Adipocyte (in vitro differentiated cells): Measurements from ENCODE around the gene KAZALD1.

Source experiments
- DNase-seq: peaks from one replicate; pipeline ENCODE4 v3.0.0-alpha.2; 2015; ENCODE audit warnings: low read depth
- H3K27me3 ChIP-seq: replicated peaks from 2 replicates; pipeline ENCODE4 v1.7.0; 2013; ENCODE audit warnings: mild to moderate bottlenecking, low read length, moderate library complexity; ENCODE audit not compliant: control insufficient read depth, insufficient read depth
- H3K36me3 ChIP-seq: 2 replicates; pipeline ENCODE4 v1.7.0; 2013; ENCODE audit warnings: low read length, mild to moderate bottlenecking, moderate library complexity; ENCODE audit not compliant: control insufficient read depth, insufficient read depth, severe bottlenecking
- H3K4me1 ChIP-seq: 2 replicates; pipeline ENCODE4 v1.7.0; 2013; ENCODE audit warnings: mild to moderate bottlenecking, low read length, moderate library complexity; ENCODE audit not compliant: control insufficient read depth, insufficient read depth
- H3K4me3 ChIP-seq: 2 replicates; pipeline ENCODE4 v1.7.0; 2013; ENCODE audit warnings: mild to moderate bottlenecking, low read length, moderate library complexity
- H3K9ac ChIP-seq: 2 replicates; pipeline ENCODE4 v1.7.0; 2013; ENCODE audit warnings: mild to moderate bottlenecking, low read length, moderate library complexity
- H3K9me3 ChIP-seq: 2 replicates; pipeline ENCODE4 v1.7.0; 2013; ENCODE audit warnings: mild to moderate bottlenecking, low read length, moderate library complexity; ENCODE audit not compliant: control insufficient read depth

The KAZALD1 gene

GRCh38 chr10:101092881-101093354, 31.1 kb downstream of the KAZALD1 start:
- no peaks in the 10 kb centered on the region for H3K9me3 ChIP-seq
- H3K36me3 ChIP-seq, result no peaks in the 10 kb centered on the region
- H3K4me3 ChIP-seq, result no peak overlapping the region
- no peak overlapping the region for H3K9ac ChIP-seq
- H3K4me1 ChIP-seq, result no peaks in the 10 kb centered on the region
- no peak for DNase-seq
- H3K27me3 ChIP-seq, result peaks cover 75% of the 10 kb centered on the region

GRCh38 chr10:101094121-101094879, 32.5 kb downstream of the KAZALD1 start:
- Histone ChIP-seq H3K9me3 (no peaks in the 10 kb centered on the region), H3K9ac (no peak overlapping the region), H3K4me1 (no peaks in the 10 kb centered on the region), H3K27me3 (peaks cover 69% of the 10 kb centered on the region), H3K4me3 (no peak overlapping the region), H3K36me3 (no peaks in the 10 kb centered on the region)
- no peak for DNase-seq

- Histone ChIP-seq H3K9me3 (no peaks in the 10 kb centered on the region), H3K27me3 (peaks cover 69% of the 10 kb centered on the region), H3K9ac (no peak overlapping the region), H3K4me3 (no peak overlapping the region), H3K36me3 (no peaks in the 10 kb centered on the region), H3K4me1 (no peaks in the 10 kb centered on the region)
- DNase-seq, result no peak
Observed at GRCh38 chr10:101095004-101095403, 33.2 kb downstream of the KAZALD1 start.

- no peaks in the 10 kb centered on the region for H3K36me3 ChIP-seq
- no peak overlapping the region for H3K4me3 ChIP-seq
- DNase-seq, result peak; percentile 77
- no peaks in the 10 kb centered on the region for H3K9me3 ChIP-seq
- no peak overlapping the region for H3K9ac ChIP-seq
- H3K4me1 ChIP-seq, result no peaks in the 10 kb centered on the region
- peaks cover 68% of the 10 kb centered on the region for H3K27me3 ChIP-seq
Observed at GRCh38 chr10:101095550-101096213, 33.9 kb downstream of the KAZALD1 start.

GRCh38 chr10:101096378-101096777, 34.6 kb downstream of the KAZALD1 start:
- H3K27me3 ChIP-seq, result peaks cover 69% of the 10 kb centered on the region
- H3K9ac ChIP-seq, result no peak overlapping the region
- DNase-seq, result no peak
- H3K36me3 ChIP-seq, result no peaks in the 10 kb centered on the region
- no peak overlapping the region for H3K4me3 ChIP-seq
- no peaks in the 10 kb centered on the region for H3K4me1 ChIP-seq
- H3K9me3 ChIP-seq, result no peaks in the 10 kb centered on the region

GRCh38 chr10:101097881-101098280, 36.1 kb downstream of the KAZALD1 start:
- peaks cover 76% of the 10 kb centered on the region for H3K27me3 ChIP-seq
- no peaks in the 10 kb centered on the region for H3K36me3 ChIP-seq
- H3K4me3 ChIP-seq, result no peak overlapping the region
- DNase-seq, result no peak
- H3K9me3 ChIP-seq, result no peaks in the 10 kb centered on the region
- H3K4me1 ChIP-seq, result no peaks in the 10 kb centered on the region
- H3K9ac ChIP-seq, result no peak overlapping the region

- H3K4me3 ChIP-seq, result no peak overlapping the region
- no peak for DNase-seq
- H3K9me3 ChIP-seq, result no peaks in the 10 kb centered on the region
- H3K27me3 ChIP-seq, result peaks cover 79% of the 10 kb centered on the region
- H3K36me3 ChIP-seq, result no peaks in the 10 kb centered on the region
- H3K9ac ChIP-seq, result no peak overlapping the region
- no peaks in the 10 kb centered on the region for H3K4me1 ChIP-seq
Observed at GRCh38 chr10:101099901-101100300, 38.1 kb downstream of the KAZALD1 start.

GRCh38 chr10:101101372-101101881, 39.6 kb downstream of the KAZALD1 start:
- DNase-seq, result no peak
- Histone ChIP-seq H3K9ac (no peak overlapping the region), H3K4me3 (no peak overlapping the region), H3K9me3 (no peaks in the 10 kb centered on the region), H3K36me3 (no peaks in the 10 kb centered on the region), H3K4me1 (no peaks in the 10 kb centered on the region), H3K27me3 (peaks cover 71% of the 10 kb centered on the region)

GRCh38 chr10:101103430-101103829, 41.6 kb downstream of the KAZALD1 start:
- Histone ChIP-seq H3K4me3 (no peak overlapping the region), H3K9me3 (no peaks in the 10 kb centered on the region), H3K27me3 (peaks cover 74% of the 10 kb centered on the region)

GRCh38 chr10:101106351-101106750, 44.6 kb downstream of the KAZALD1 start:
- no peaks in the 10 kb centered on the region for H3K4me1 ChIP-seq
- no peaks in the 10 kb centered on the region for H3K9me3 ChIP-seq
- DNase-seq, result no peak
- no peak overlapping the region for H3K9ac ChIP-seq
- peaks cover 64% of the 10 kb centered on the region for H3K27me3 ChIP-seq
- no peaks in the 10 kb centered on the region for H3K36me3 ChIP-seq
- no peak overlapping the region for H3K4me3 ChIP-seq

More at GRCh38 chr10:101103430-101103829, 41.6 kb downstream of the KAZALD1 start:
- Histone ChIP-seq H3K4me1 (no peaks in the 10 kb centered on the region), H3K36me3 (no peaks in the 10 kb centered on the region), H3K9ac (no peak overlapping the region)
- no peak for DNase-seq

- Histone ChIP-seq H3K9me3 (no peaks in the 10 kb centered on the region), H3K36me3 (no peaks in the 10 kb centered on the region), H3K27me3 (peaks cover 59% of the 10 kb centered on the region), H3K9ac (no peak overlapping the region), H3K4me1 (no peaks in the 10 kb centered on the region), H3K4me3 (no peak overlapping the region)
- DNase-seq, result no peak
Observed at GRCh38 chr10:101107771-101108170, 46.0 kb downstream of the KAZALD1 start.
